OCI-M2 (cell line): Measurements from ENCODE around the gene TENT4B.

Source experiments
- DNase-seq: peaks from one replicate; lab custom pipeline; 2025; ENCODE audit not compliant: unreplicated experiment; lab: John Stamatoyannopoulos, UW

Gene TENT4B

DNA sequence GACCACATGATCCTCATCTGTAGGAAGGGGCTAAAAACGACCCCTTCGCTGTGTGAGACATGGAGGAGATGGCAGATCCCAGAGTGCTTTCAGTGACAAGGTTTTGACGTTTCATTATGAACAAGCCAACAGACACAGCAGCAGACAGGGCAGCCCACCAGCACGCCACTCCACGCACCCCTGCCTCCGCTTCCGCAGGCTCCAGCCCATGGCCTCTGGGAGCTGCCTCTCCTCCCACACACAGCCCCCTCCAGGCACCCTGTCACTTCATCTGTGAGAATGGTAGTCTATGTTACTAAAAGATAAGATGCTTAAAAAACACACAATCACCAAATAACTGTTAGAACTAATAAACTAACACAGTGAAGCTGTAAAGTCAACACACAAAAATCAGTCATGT lies 101.0 kb downstream of the TENT4B start:
- DNase-seq: peak; percentile 34

DNA sequence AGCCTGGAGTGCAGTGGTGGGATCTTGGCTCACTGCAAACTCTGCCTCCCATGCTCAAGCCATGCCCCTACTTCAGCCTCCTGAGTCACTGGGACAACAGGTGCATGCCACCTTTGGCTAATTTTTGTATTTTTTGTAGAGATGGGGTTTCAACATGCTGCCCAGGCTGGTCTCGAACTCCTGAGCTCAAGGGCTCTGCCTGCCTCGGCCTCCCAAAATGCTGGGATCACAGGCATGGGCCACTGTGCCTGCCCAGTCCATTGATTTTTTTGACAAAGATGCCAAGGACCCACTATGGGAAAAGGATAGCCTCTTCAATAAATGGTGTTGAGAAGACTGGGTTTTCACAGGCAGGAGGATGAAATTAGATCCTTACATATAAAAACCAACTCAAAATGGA lies 102.4 kb downstream of the TENT4B start:
- no peak for DNase-seq

DNA sequence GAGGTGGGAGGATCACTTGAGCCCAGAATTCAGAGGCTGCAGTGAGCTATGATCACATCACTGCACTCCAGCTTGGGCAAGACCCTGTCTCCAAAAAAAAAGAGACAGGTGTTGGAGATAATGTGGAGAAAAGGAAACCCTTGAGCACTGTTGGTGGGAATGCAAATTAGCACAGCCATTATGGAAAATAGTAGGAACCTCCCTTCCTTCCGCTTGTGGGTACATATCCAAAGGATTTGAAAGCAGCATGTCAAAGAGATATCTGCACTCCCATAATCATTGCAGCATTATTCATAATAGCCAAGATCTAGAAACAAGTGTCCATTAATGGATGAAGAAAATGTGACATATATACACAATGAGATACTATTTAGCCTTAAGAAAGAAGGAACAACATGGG lies 103.5 kb downstream of the TENT4B start:
- DNase-seq: no peak

DNA sequence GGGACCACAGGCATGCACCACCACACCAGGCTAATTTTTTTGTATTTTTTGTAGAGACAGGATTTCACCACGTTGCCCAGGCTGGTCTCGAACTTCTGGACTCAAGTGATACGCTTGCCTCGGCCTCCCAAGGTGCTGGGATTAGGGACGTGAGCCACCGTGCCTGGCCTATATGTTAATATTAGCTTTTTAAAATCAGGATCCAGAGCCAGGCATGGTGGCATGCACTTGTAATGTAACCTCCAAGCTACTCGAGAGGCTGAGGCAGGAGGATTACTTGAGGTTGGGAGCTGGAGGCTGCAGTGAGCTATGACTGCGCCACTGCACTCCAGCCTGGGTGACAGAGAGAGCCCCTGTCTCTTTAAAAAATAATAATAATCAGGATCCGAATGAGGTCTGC lies 104.8 kb downstream of the TENT4B start:
- no peak for DNase-seq

DNA sequence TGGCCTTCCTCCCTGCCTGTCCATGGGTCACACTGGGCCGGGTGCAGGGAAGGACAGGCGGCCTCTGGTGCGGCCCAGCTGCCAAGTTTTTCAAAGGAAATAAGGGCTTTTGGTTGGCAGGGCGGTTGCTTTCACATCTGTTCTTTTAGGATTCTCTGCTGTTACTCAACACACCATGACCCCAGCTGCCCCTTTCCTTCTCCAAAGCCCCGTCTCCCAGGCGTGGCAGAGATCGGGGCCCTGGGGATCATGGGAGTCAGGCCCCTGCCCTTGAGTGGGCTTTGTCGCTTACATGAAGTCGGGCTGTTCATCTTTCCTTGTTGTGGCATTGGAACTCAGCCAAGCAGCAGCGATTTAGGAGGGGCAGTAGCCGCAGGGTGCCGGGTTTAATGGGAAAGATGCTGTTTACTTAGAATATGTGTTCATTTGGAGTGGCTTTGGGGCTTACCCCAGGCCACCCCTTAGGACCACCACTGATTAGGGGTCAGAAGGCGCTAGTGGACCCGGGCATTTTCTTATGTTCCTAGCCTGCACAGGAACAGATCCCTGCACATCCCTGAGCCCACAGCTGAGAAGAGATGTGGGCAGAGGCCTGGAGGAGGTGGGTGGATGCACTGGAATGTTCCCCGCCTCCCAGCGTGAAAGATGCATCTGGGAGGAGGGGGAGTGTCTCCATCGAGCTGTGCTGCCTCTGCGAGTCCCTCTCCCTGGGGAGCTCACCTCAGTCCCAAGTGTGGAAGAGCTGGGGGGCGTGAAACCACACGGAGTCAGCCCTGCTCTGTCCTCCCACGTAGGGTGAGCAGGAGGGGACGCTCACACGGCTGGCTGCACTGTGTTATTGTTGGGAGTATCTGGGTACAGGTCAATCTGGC lies 106.5 kb downstream of the TENT4B start:
- no peak for DNase-seq

DNA sequence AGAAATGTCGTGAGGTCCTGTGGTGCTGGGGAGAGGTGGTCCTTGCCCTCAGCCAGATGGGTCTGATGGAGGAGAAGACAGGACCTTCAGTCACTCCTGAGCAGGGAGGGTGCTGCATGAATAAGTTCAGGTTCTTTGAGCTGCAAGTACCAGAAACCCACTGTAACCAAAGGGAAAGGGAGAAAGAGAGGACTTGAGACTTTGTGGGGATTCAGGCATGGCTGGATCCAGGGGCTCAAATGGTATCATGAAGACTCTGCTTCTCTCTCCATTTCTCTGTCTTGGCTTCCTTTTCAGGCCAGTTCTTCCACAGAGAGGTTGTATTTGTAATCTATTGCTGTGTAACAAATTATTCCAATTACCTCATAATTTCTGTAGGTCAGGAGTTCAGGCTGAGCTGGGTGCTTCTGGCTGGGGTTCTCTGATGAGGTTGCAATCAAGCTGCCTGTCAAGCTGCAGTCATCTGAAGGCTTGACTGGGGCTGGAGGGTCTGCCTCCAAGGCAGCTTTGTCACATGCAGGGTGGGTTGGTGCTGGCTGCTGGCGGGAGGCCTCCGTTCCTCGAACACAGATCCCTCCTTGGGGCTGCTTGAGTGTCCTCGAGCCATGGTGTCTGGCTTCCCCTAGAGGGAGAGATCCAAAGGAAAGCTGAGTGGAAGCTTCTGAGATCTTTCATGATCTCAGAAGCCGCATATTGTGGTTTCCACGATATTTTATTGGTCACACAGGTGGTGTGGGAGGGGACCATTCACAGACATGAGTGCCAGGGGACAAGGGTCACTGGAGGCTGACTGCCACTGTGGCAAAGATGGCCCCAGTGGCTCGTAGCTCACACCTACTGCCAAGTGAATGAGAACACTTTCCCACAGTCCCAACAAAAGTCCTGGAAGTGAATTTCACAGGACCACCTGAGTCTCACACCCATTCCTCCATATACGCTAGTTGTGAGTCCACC lies 107.4 kb downstream of the TENT4B start:
- DNase-seq: no peak

DNA sequence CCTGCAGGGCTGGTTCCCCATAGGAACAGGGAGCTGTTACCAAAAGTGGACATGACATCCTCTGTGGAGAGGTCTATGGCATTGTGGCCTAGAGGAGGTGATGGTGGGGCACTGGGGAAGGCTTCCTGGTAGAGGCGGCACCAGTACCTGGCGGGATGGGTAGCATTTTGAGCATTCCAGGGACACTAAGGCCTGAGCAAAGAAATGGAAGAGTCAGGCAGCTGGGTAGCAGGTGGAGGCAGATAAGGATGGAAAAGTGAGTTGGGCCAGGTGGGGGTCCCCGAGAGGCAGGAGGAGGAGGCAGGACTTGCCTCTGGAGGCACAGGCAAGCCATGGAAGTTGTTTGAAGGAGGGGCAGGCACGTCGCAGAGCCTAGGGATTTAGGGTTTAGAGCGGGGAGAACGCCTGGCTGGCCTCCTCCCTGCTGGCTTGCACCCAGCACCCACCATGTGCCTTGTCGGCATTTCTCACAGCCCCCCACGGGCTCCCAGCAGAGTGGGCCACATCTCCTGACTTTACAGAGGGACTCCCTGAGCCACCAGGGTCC lies 108.1 kb downstream of the TENT4B start:
- DNase-seq: no peak

DNA sequence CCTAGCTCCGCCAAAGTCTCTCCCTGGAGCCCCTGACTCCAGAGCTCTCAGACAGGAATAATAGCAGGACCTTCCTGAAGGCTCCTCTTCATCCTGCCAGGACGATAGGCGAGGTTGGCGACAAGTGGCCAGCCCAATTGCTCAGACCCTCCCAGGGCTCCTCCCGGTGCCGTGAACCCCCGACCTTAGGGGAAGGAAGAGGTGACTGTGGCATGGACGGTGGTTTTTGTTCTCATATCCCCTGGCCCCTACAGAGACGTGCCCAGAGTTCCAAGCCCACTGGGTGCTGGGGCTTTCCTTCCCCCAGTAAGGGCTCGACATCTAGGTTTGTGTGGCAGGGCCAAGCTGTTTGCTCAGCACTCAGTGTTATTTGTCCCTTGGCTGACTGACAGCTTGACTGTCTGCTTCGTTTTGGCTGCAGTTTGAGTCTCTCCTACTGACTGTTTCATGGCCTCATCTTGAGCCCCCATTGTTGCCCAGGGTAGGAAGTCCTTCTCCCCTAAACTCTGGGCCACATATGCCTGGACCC lies 108.7 kb downstream of the TENT4B start:
- no peak for DNase-seq

DNA sequence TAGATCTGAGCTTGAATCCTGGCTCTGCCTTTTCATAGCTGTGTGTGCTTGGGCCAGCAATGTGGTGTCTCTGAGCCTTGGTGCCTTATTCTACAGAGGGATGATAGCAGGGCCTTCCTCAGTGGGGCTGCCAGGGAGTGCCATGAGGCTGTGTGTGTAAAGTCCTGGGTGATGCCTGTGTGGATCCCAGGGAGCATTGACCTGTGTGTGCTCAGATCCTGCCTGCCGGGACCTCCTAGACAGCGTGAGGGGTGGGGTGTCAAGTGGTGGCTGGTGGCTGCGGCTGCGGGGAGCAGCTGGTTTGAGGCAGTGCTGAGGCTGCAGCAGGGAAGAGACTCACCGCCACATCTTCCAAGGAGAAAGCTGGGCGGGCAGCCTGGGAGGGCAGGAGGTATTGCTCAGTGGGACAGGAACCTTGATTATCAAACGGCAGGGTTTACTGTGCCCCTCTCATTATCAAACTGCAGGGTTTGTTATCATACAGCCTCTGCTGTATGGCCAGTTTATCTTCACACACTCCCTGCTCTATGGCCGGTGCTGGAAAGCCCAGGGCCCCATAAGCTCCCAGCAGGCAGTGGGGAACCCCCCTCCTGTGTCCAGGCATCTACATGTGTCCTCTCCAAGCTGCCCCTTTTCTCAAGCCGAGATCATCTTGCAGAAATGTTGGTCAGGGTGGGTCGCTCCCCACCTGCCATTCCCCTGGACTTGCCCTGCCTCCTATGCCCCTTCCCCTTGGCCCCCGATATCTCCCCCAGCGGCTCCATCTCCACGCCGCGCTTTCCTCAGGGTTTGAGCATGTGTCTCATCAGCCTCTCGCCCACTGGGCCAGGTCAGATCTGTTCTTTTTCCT lies 110.2 kb downstream of the TENT4B start:
- DNase-seq: peak; percentile 58

DNA sequence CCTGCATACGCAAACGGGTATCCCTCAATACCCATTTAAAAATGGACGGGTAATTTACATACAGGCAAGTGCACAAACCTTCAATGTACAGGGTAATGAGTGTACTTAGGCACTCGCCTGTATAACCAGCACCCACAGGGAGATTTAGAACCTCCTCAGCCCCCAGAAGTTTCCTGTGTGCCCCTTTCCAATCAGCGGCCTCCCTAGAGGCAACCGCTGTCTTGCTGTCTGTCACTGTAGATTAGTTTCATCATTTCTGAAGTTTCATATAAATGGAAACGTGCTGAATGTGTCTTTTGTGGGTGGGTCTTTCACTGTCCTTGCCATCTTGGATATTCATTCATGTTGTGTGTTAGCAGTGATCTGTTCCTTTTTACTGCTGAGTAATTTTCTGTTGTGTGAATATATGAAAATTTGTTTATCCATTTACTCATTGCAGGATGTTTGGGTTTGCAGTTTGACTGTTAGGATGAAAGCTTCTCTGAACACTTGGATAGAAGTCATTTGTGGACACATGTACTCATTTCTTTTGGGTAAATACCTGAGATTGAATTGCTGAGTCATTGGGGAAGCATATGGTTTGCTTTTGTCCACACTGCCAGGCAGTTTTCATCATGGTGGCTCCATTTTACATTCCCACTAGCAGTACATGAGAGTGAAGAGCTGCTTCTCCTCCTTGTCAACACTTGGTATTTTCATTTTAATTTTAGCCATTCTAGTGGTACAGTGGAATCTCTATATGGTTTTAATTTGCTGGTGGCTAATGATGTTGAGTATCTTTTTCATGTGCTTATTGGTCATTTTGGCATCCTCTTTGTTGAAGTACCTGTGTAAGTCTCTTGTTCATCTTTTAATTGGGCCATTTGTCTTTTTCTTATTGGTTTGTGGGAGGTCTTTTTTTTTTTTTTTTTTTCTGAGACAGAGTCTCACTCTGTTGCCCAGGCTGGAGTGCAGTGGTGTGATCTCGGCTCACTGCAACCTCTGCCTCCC lies 111.1 kb downstream of the TENT4B start:
- DNase-seq: no peak

DNA sequence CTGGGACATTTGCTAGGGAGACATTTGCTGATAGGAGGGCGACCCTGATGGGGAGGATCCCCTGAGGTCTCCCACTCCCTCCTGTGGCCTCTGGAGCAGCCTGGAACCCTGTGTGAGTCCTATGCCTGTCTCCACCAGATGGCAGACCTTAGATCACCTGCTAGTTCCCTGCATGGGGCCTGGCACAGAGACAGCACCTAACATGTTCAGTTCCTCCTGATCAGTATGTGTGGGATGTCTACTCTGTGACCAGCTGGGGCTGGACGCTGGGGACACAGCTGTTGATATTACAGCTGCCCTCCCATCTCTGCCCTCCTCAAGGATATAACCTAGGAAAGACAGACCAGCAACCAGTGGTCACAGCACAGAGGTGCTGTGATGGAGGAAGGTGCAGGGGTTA lies 112.2 kb downstream of the TENT4B start:
- DNase-seq: no peak

DNA sequence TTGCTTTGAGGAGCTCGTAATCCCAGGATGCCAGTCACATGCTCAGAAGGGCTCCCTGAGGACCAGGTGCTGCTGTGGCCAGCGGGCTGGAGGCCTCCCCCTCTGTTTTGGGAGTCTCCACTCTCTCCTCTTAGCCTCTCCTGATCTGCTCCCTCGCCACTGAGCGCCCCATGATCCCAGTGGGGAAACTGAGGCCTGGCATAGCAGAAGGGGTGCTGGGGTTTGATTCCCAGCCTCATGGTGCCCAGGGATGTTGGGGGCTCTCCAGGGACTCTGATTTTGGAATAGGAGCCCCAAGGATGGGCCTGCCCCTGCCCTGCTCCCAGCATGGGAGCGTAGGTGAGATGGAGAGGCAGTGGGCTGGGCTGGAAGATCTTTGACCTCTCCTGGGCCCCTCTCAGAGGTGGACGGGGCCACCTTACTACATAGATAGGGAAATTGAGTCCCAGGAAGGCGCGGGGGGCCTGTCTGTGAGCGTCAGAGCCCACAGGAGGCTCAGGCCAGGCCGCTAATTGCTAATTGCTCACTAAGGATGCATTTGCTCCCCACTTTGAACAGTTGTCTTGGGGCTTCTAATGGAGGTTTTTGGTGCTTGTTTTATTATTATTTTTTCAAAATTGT lies 112.7 kb downstream of the TENT4B start:
- DNase-seq: no peak

DNA sequence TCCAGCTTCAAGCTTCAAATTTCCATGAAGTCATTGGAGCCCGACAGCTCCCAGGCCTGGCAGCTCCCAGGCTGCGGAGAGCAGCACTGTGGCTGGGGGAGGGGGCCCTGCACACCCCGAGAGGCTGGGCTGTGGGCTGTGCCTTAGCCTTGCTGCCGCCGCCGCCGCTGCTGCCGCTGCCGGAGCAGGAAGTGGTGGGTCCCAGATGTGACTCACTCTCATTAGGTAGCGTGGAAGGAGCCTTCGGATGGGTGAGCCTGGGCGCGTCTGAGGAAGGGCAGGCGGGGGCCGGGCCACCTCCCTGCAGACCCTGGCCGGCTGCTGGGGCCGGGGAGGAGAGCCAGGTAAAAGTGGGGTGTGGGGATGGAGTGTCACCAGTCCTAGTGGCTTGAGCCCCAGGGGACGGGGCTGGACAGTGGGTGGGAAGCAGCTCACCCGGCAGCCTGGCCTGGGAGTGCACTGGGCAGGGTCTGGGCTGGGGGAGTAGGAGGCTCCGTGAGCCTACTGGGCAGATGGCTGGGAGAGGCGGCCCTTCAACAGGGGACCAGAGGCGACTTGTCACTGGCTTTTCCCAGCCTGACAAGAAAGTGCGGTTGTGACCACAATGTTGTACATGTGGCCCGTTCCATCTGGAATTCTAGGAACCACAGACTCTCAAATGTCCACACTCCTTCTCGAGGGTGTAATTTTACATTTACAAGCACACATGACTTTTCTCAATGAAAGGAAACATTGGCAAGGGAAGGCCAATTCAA lies 113.4 kb downstream of the TENT4B start, which contains the start of gene ADCY7:
Gene ADCY7 (plus strand): TSS at position 215 of the 755 bp plus-strand sequence. CDS start 21,629 bp downstream, outside the sequence.
- DNase-seq: no peak

DNA sequence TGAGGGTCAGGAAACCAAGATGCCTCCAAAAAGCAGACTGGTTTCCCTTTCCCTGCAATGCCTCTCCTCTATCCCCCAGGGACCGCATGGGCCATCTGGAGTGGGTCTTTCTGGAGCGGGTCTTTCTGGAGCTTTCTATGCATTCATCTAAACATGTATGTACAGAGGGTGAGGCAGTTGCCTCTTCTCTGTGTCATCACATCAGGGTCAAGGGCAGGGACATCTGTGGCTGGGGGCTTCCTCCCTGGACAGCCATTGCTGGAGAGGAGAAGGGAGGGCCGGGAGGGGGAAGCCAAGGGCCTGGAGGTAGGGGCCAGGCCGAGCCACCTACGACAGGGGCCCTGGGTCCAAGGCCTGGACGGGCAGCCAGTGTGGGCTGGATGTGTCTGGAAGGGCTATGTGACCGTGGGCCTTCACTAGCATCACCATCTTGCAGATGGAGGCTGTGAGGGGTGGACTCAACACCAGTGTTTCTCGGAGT lies 114.1 kb downstream of the TENT4B start:
- no peak for DNase-seq

DNA sequence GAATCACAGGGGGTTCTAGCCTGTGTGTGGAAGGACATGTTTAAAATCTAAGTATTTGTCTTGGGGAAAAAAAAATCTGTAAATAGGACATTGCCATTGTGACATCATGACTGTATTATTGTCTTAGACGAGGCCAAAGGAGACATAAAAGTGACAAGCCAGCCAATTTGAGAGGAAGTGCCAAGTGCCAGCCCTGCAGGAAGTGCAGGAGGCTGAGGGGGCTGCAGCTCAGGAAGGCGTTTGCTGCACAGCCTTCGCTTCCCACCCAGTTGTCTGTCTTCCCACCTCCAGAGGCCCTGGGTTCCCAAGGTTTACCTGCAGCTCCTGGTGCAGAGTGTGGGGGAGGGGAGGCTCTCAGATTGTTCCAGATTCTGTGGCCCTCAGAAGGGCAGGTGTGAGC lies 114.5 kb downstream of the TENT4B start:
- DNase-seq: no peak

DNA sequence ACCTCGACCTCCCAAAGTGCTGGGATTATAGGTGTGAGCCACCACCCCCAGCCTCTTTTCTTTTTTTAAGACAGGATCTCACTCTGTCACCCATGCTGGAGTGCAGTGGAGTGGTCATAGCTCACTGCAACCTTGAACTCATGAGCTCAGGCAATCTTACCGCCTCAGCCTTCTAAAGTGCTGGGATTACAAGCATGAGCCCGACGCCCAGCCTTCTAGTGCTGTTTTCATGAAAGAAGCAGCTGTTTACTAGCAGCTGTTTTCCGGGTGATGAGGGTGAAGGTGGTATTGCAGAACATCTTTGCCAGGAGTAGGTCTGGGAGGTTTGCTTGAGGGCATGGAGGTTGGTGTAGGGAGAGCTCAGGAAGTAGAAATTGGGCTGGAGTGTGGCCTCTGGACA lies 115.2 kb downstream of the TENT4B start:
- no peak for DNase-seq

DNA sequence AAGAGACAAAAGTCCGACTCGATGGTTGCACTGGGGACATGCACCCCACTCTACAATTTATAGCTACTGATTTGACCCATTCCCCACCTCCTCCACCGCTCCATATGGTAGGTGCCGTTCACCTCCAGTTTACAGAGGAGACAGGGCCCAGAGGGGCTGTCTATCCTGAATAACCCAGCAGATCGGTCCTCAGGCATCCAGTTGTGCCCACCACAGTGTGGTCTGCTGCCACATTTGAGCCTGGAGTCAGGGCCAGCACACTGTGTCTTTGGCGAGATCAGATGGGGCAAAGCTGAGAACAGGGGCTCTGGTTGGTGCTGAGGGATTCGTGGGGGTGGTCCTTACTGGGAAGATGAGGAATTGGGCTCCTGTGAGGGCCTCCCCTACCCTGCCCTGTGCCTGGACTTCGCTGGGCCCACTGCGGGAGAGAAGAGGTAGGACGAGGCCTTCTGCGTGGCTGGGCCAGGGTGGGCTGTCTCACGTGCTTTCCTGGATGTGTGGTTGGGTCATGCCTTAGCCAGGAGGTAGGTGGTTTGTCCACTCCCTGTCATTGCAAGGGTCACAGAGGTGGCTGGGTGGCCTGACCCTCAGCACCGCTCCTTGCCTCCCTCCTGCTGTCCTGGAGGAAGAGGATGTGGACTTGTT lies 116.1 kb downstream of the TENT4B start:
- DNase-seq: no peak
